CD14-positive monocyte (primary cell): ENCODE results near the gene USP15. TPM values are rescaled to one million over a fixed set of nuclear protein-coding genes. Genes with fewer than 3 reads are reported as not detected.

Source experiments
- DNase-seq, 3 donors: peaks; one replicate each; pipeline ENCODE4 v3.0.0-alpha.2; 2011 to 2022
- H2AFZ ChIP-seq: 2 replicates; pipeline ENCODE4 v1.6.0; 2012; ENCODE audit warnings: mild to moderate bottlenecking, low read depth, low read length, inconsistent platforms; ENCODE audit not compliant: insufficient read depth, poor library complexity, severe bottlenecking
- H3K27ac ChIP-seq, 2 donors: 1 replicate in 1 of 2; 2 replicates in 1 of 2; pipeline ENCODE4 v1.5.1; 2012 to 2013; ENCODE audit warnings: low read length in 2 of 2, control low read depth in 1 of 2, inconsistent platforms in 1 of 2, low read depth in 1 of 2, mild to moderate bottlenecking in 1 of 2
- H3K27me3 ChIP-seq, 2 donors: one replicate each; pipeline versions ENCODE4 v1.6.0 to v1.6.1; 2011 to 2013; ENCODE audit warnings: low read length in 2 of 2; ENCODE audit not compliant: control insufficient read depth in 2 of 2, insufficient read depth in 2 of 2
- H3K36me3 ChIP-seq, 2 donors: replicated peaks in 1 of 2; 1 replicate in 1 of 2; 2 replicates in 1 of 2; pipeline versions ENCODE4 v1.5.1 to v1.6.1; 2012 to 2013; ENCODE audit warnings: low read length in 2 of 2, control low read depth in 1 of 2, inconsistent platforms in 1 of 2, mild to moderate bottlenecking in 1 of 2; ENCODE audit not compliant: insufficient read depth in 2 of 2, control insufficient read depth in 1 of 2
- H3K4me1 ChIP-seq, 2 donors: 1 replicate in 1 of 2; 2 replicates in 1 of 2; pipeline versions ENCODE4 v1.5.1 to v1.6.1; 2012 to 2013; ENCODE audit warnings: low read length in 2 of 2, control low read depth in 1 of 2, inconsistent platforms in 1 of 2, mild to moderate bottlenecking in 1 of 2, moderate library complexity in 1 of 2; ENCODE audit not compliant: insufficient read depth in 2 of 2, control insufficient read depth in 1 of 2
- H3K4me2 ChIP-seq: replicated peaks from 2 replicates; pipeline ENCODE3; 2012; ENCODE audit warnings: low read length, moderate library complexity, mild to moderate bottlenecking; ENCODE audit not compliant: poor library complexity, severe bottlenecking; ENCODE audit errors: extremely low read depth
- H3K4me3 ChIP-seq, 3 experiments: fragments of 200-600 bp in 1 of 3; sonication (generic) in 1 of 3; replicated peaks in 1 of 3; 1 replicate in 2 of 3; 2 replicates in 1 of 3; pipeline ENCODE4 v1.5.1; 2011 to 2013; ENCODE audit warnings: low read length in 3 of 3, mild to moderate bottlenecking in 3 of 3, control low read depth in 2 of 3, low read depth in 2 of 3, inconsistent platforms in 1 of 3, moderate library complexity in 1 of 3
- H3K79me2 ChIP-seq: 2 replicates; pipeline ENCODE4 v1.6.0; 2012; ENCODE audit warnings: mild to moderate bottlenecking, control low read depth, inconsistent platforms, low read length, moderate library complexity; ENCODE audit not compliant: insufficient read depth
- H3K9ac ChIP-seq: 2 replicates; pipeline ENCODE4 v1.6.0; 2017; ENCODE audit warnings: low read length, mild to moderate bottlenecking; ENCODE audit not compliant: insufficient read depth, poor library complexity, severe bottlenecking
- H3K9me3 ChIP-seq, 2 donors: replicated peaks in 1 of 2; 1 replicate in 1 of 2; 2 replicates in 1 of 2; pipeline versions ENCODE4 v1.5.1 to v1.6.1; 2012 to 2013; ENCODE audit warnings: low read length in 2 of 2, control low read depth in 1 of 2; ENCODE audit not compliant: control insufficient read depth in 1 of 2, insufficient read depth in 1 of 2
- H4K20me1 ChIP-seq: 2 replicates; pipeline ENCODE4 v1.6.0; 2012; ENCODE audit warnings: mild to moderate bottlenecking, low read length, control low read depth, moderate library complexity; ENCODE audit not compliant: insufficient read depth
- H3K27ac Mint-ChIP-seq, 7 donors: one replicate each; pipeline ENCODE4 v1.8.0; 2020; ENCODE audit warnings: mild to moderate bottlenecking in 7 of 7, mixed read lengths in 7 of 7, moderate library complexity in 6 of 7, inconsistent platforms in 2 of 7
- H3K27me3 Mint-ChIP-seq, 3 donors: one replicate each; pipeline ENCODE4 v1.8.0; 2021 to 2022; ENCODE audit warnings: low read depth in 3 of 3, mild to moderate bottlenecking in 3 of 3, mixed read lengths in 3 of 3, moderate library complexity in 3 of 3, inconsistent platforms in 1 of 3
- H3K36me3 Mint-ChIP-seq, 2 donors: one replicate each; pipeline ENCODE4 v1.8.0; 2020; ENCODE audit warnings: mixed read lengths in 2 of 2, inconsistent platforms in 1 of 2, mild to moderate bottlenecking in 1 of 2
- H3K4me1 Mint-ChIP-seq: one replicate; pipeline ENCODE4 v1.8.0; 2020; ENCODE audit warnings: mild to moderate bottlenecking, mixed read lengths
- H3K4me3 Mint-ChIP-seq, 2 donors: one replicate each; pipeline ENCODE4 v1.8.0; 2020; ENCODE audit warnings: mild to moderate bottlenecking in 2 of 2, mixed read lengths in 2 of 2, moderate library complexity in 1 of 2
- H3K9me3 Mint-ChIP-seq, 7 donors: one replicate each; pipeline ENCODE4 v1.8.0; 2020 to 2022; ENCODE audit warnings: mixed read lengths in 7 of 7, mild to moderate bottlenecking in 6 of 7, moderate library complexity in 6 of 7, inconsistent platforms in 2 of 7
- CTCF ChIP-seq: fragments of 200-600 bp; IDR thresholded peaks from one replicate; pipeline ENCODE4 v1.8.0; 2022; ENCODE audit warnings: antibody characterized with exemption, mild to moderate bottlenecking
- WGBS: methylation state at CpG from one replicate; pipeline ENCODE4 v1.1.5; 2013; ENCODE audit warnings: missing lambda C conversion rate; ENCODE audit not compliant: insufficient coverage; 5-methylcytosine and 5-hydroxymethylcytosine counted together
- intact Hi-C, 2 donors: fragments of 100-400 bp; cut with micrococcal nuclease; formaldehyde crosslinking; loops; one replicate each; pipeline versions ENCODE4 v1.15.0 to v1.15.1; 2023
- polyA plus RNA-seq, 3 donors: library from polyadenylated mRNA; depleted of rRNA in 1 of 3; unstranded in 2 of 3; stranded (reverse) in 1 of 3; fragments of 300-500 nt in 2 of 3; fragments of >200 nt in 1 of 3; fragmentation: Illumina TruSeq in 2 of 3; gene quantifications; 1 replicate in 2 of 3; 2 replicates in 1 of 3; pipeline ENCODE4 v1.2.3, GENCODE V29; 2012 to 2021

Gene USP15
- polyA plus RNA-seq, 3 donors = 146 to 449 (median 180) TPM

GRCh38 chr12:62227091-62227490, 33.1 kb upstream of the USP15 start:
- no peaks in the 10 kb centered on the region for H3K36me3 ChIP-seq
- intact Hi-C loops = no loop called here
- no CpG with 5 or more reads among the region's 2 CpGs for WGBS
- no peak overlapping the region for H3K27ac ChIP-seq
- Mint-ChIP-seq H3K4me3 (no peak overlapping the region), H3K9me3 (peaks cover 2 to 10% (median 4%) of the 10 kb centered on the region in 7 donors), H3K36me3 (peaks cover 6 to 7% of the 10 kb centered on the region in 2 donors), H3K27me3 (peaks cover 0 to 2% (median 0%) of the 10 kb centered on the region in 3 donors), H3K4me1 (peaks cover 4% of the 10 kb centered on the region), H3K27ac (no peak overlapping the region)
- no peaks in the 10 kb centered on the region for H3K79me2 ChIP-seq
- no peaks in the 10 kb centered on the region for H3K4me1 ChIP-seq
- no peak for TF ChIP-seq CTCF
- no peaks in the 10 kb centered on the region for H4K20me1 ChIP-seq
- no peak overlapping the region for H3K9ac ChIP-seq
- no peak for DNase-seq
- no peak overlapping the region for H2AFZ ChIP-seq
- H3K27me3 ChIP-seq = no peaks in the 10 kb centered on the region
- H3K4me3 ChIP-seq = no peak overlapping the region
- peaks cover 0 to 4% of the 10 kb centered on the region in 2 donors for H3K9me3 ChIP-seq
- H3K4me2 ChIP-seq = no peak overlapping the region

- intact Hi-C loops = no loop called here
- Histone ChIP-seq H3K27ac (no peak overlapping the region), H3K4me1 (no peaks in the 10 kb centered on the region), H3K9ac (no peak overlapping the region), H3K9me3 (peaks cover 0 to 11% of the 10 kb centered on the region in 2 donors), H3K4me3 (no peak overlapping the region), H4K20me1 (no peaks in the 10 kb centered on the region), H3K79me2 (no peaks in the 10 kb centered on the region), H3K36me3 (no peaks in the 10 kb centered on the region), H3K27me3 (no peaks in the 10 kb centered on the region), H2AFZ (no peak overlapping the region), H3K4me2 (no peak overlapping the region)
- peak overlapping the region in 1 of 7 donors; percentile 12 for H3K27ac Mint-ChIP-seq
- H3K9me3 Mint-ChIP-seq = peaks cover 2 to 14% (median 7%) of the 10 kb centered on the region in 7 donors
- no peak for DNase-seq
- peaks cover 0 to 2% (median 0%) of the 10 kb centered on the region in 3 donors for H3K27me3 Mint-ChIP-seq
- peaks cover 3 to 6% of the 10 kb centered on the region in 2 donors for H3K36me3 Mint-ChIP-seq
- WGBS = no CpG with 5 or more reads among the region's 2 CpGs
- peaks cover 4% of the 10 kb centered on the region for H3K4me1 Mint-ChIP-seq
- TF ChIP-seq CTCF = no peak
- H3K4me3 Mint-ChIP-seq = no peak overlapping the region
These were observed 29.6 kb upstream of the USP15 start for GRCh38 chr12:62230652-62231051.
